Lower leg skin (tissue), 3 donors: ENCODE data around the gene GRIK4.

ENCODE experiments used
- CTCF ChIP-seq, 3 donors: fragments of 450-650 bp; IDR thresholded peaks; one replicate each; pipeline ENCODE4 v1.5.1; 2016; ENCODE audit warnings: antibody characterized with exemption in 3 of 3, mild to moderate bottlenecking in 3 of 3, moderate library complexity in 2 of 3
- POLR2A ChIP-seq, 2 donors: fragments of 450-650 bp; IDR thresholded peaks; one replicate each; pipeline ENCODE4 v1.6.1; 2016 to 2017; ENCODE audit warnings: antibody characterized with exemption in 2 of 2, mild to moderate bottlenecking in 1 of 2, moderate library complexity in 1 of 2

- no peak for TF ChIP-seq POLR2A (IDR thresholded peaks at IDR 0.05)
- TF ChIP-seq CTCF (IDR thresholded peaks at IDR 0.05): no peak
Observed at GRCh38 chr11:120643284-120643683, 131.7 kb downstream of the GRIK4 start.
